Subcutaneous abdominal adipose tissue (tissue), 5 donors: ENCODE results near the gene CTCF.

Source experiments
- H3K27ac ChIP-seq: one replicate; pipeline ENCODE4 v1.7.0; 2013; ENCODE audit warnings: low read depth, mild to moderate bottlenecking, inconsistent platforms, low read length, moderate library complexity
- H3K27me3 ChIP-seq, 5 donors: one replicate each; pipeline ENCODE4 v1.7.0; 2013; ENCODE audit warnings: low read length in 5 of 5, inconsistent platforms in 1 of 5; ENCODE audit not compliant: control insufficient read depth in 5 of 5, insufficient read depth in 4 of 5
- H3K36me3 ChIP-seq, 5 donors: one replicate each; pipeline ENCODE4 v1.7.0; 2013; ENCODE audit warnings: low read length in 5 of 5; ENCODE audit not compliant: control insufficient read depth in 5 of 5, insufficient read depth in 5 of 5
- H3K4me1 ChIP-seq, 5 donors: one replicate each; pipeline ENCODE4 v1.7.0; 2013; ENCODE audit warnings: low read length in 5 of 5, mild to moderate bottlenecking in 3 of 5, moderate library complexity in 1 of 5; ENCODE audit not compliant: control insufficient read depth in 5 of 5, insufficient read depth in 5 of 5
- H3K4me3 ChIP-seq, 5 donors: one replicate each; pipeline ENCODE4 v1.7.0; 2013; ENCODE audit warnings: low read length in 5 of 5, low read depth in 1 of 5
- H3K9ac ChIP-seq, 5 donors: one replicate each; pipeline ENCODE4 v1.7.0; 2013; ENCODE audit warnings: low read length in 5 of 5, mild to moderate bottlenecking in 4 of 5, moderate library complexity in 3 of 5
- H3K9me3 ChIP-seq, 5 donors: one replicate each; pipeline ENCODE4 v1.7.0; 2013; ENCODE audit warnings: low read length in 5 of 5; ENCODE audit not compliant: control insufficient read depth in 5 of 5
- donor health status: healthy.
- donor health status: healthy.
- donor health status: healthy.
- donor health status: healthy.
- donor health status: healthy.

CTCF gene

GRCh38 chr16:67547423-67548264 lies 14.7 kb upstream of the CTCF start:
- Histone ChIP-seq H3K4me1 (peaks cover 8 to 63% (median 25%) of the 10 kb centered on the region in 5 donors), H3K27me3 (no peaks in the 10 kb centered on the region), H3K9ac (peak overlapping the region in 1 of 5 donors; percentile 13), H3K9me3 (no peaks in the 10 kb centered on the region), H3K4me3 (no peak overlapping the region), H3K36me3 (peaks cover 0 to 64% (median 49%) of the 10 kb centered on the region in 5 donors), H3K27ac (no peak overlapping the region)

GRCh38 chr16:67548265-67549126 lies 13.8 kb upstream of the CTCF start:
- Histone ChIP-seq H3K27me3 (no peaks in the 10 kb centered on the region), H3K9ac (peak overlapping the region in 1 of 5 donors; percentile 0), H3K9me3 (no peaks in the 10 kb centered on the region), H3K27ac (no peak overlapping the region), H3K4me1 (peaks cover 8 to 61% (median 25%) of the 10 kb centered on the region in 5 donors), H3K4me3 (no peak overlapping the region), H3K36me3 (peaks cover 0 to 55% (median 41%) of the 10 kb centered on the region in 5 donors)

DNA sequence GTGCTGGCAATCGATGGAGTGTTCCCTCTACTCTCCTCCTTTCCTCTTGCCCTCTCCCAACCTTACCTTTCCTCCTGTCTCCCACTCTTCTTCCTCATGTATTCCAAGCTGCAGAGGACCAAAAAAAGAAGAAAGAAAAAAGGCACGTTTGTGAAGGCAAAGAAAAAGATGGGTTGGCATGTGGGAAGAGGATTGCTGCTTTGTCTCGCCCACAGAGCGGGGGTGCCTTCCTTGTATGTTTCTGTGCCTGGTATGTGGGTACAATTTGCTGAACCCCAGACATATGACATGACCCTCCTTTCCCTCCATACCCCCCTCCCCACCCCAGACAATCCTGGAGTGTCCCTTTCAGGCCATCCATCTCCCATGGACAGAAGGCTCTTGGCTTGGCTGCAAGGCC lies 13.1 kb upstream of the CTCF start:
- H3K9ac ChIP-seq: no peak overlapping the region
- no peaks in the 10 kb centered on the region for H3K9me3 ChIP-seq
- H3K4me3 ChIP-seq: no peak overlapping the region
- peaks cover 0 to 48% (median 33%) of the 10 kb centered on the region in 5 donors for H3K36me3 ChIP-seq
- H3K27me3 ChIP-seq: no peaks in the 10 kb centered on the region
- H3K27ac ChIP-seq: no peak overlapping the region
- H3K4me1 ChIP-seq: peaks cover 8 to 53% (median 25%) of the 10 kb centered on the region in 5 donors

DNA sequence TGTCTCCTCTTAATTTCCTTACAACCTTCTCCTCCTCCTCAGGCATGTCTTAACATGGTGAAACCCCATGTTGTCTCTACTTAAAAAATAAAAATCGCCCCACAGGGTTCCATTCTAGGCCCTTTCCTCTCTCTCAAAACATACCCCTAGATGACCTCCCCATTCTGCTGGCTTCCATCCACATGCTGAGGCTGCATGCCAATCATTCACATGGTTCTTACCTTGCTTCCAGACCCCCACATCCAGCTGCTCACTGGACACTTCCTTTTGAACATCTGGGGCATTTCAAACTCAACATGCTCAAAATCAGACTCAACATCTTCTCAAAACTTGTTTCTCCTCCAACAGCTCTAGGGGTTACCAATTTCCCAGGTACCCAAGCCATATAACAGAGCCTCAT lies 12.4 kb upstream of the CTCF start:
- H3K4me3 ChIP-seq: no peak overlapping the region
- peaks cover 0 to 41% (median 26%) of the 10 kb centered on the region in 5 donors for H3K36me3 ChIP-seq
- H3K9ac ChIP-seq: peak overlapping the region in 1 of 5 donors; percentile 36
- H3K4me1 ChIP-seq: peaks cover 8 to 46% (median 25%) of the 10 kb centered on the region in 5 donors
- no peak overlapping the region for H3K27ac ChIP-seq
- no peaks in the 10 kb centered on the region for H3K27me3 ChIP-seq
- H3K9me3 ChIP-seq: no peaks in the 10 kb centered on the region

DNA sequence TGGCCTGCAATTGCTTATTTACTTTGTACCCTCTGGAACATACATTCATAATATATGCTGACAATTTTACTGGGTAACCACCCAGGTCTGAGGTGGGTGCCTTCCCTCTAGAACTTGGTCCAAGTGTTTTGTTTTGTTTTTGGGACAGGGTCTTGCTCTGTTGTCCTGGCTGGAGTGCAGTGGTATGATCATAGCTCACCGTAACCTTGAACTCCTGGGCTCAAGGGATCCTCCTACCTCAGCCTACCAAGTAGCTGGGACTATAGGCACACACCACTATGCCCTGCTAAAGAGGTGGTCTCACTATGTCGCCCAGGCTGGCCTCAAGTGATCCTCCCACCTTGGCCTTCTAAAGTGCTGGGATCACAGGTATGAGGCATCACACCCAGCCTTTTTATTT lies 11.2 kb upstream of the CTCF start:
- peaks cover 8 to 39% (median 24%) of the 10 kb centered on the region in 5 donors for H3K4me1 ChIP-seq
- H3K36me3 ChIP-seq: peaks cover 0 to 29% (median 15%) of the 10 kb centered on the region in 5 donors
- no peak overlapping the region for H3K9ac ChIP-seq
- no peaks in the 10 kb centered on the region for H3K27me3 ChIP-seq
- no peaks in the 10 kb centered on the region for H3K9me3 ChIP-seq
- no peak overlapping the region for H3K4me3 ChIP-seq
- H3K27ac ChIP-seq: no peak overlapping the region

DNA sequence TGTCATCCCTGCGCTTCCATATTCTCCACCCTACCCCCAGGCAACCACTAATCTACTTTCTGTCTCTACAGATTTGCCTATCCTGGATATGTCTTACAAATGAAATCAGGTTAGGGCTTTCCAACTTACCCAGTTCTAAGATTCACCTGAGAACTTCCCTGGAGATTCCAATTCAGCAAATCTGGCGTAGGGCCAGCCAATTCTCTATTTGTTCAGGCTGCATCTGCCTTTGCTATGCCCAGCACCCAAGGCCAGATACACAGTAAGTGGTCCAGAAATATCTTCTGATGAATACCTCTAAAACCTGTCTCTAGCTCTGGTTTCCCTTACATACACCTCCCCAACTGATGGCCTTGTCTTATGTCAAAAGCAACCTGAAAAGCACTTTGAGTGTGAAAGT lies 10.4 kb upstream of the CTCF start:
- Histone ChIP-seq H3K27ac (no peak overlapping the region), H3K36me3 (peaks cover 0 to 20% (median 7%) of the 10 kb centered on the region in 5 donors), H3K9me3 (no peaks in the 10 kb centered on the region), H3K9ac (no peak overlapping the region), H3K4me1 (peaks cover 4 to 30% (median 15%) of the 10 kb centered on the region in 5 donors), H3K4me3 (no peak overlapping the region), H3K27me3 (no peaks in the 10 kb centered on the region)

GRCh38 chr16:67552476-67552875 lies 9.8 kb upstream of the CTCF start:
- Histone ChIP-seq H3K36me3 (peaks cover 0 to 16% (median 3%) of the 10 kb centered on the region in 5 donors), H3K27ac (no peak overlapping the region), H3K9me3 (no peaks in the 10 kb centered on the region), H3K4me3 (no peak overlapping the region), H3K9ac (peak overlapping the region in 1 of 5 donors; percentile 36), H3K4me1 (peaks cover under 1 to 25% (median 10%) of the 10 kb centered on the region in 5 donors), H3K27me3 (no peaks in the 10 kb centered on the region)

DNA sequence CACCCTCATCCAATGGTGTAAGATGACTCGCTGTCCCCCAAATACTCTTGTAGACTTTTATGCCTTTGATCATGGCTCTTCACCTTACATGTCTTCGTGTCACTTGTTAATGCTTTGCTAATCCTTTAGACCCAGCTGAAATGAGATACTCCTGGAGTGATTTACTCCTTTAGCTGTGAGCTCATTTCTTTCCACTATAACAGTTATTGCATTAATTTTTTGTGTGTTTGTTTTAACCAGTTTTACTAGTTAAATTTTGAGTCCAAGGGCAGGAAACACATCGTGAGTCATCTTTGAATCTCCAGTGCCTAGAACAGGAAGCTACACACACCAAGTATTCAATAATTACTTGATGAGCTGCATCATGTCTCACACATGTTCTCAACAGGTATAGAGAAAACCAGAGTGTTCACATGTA lies 6.5 kb upstream of the CTCF start:
- no peak overlapping the region for H3K9ac ChIP-seq
- no peak overlapping the region for H3K27ac ChIP-seq
- no peak overlapping the region for H3K4me3 ChIP-seq
- H3K36me3 ChIP-seq: no peaks in the 10 kb centered on the region
- no peaks in the 10 kb centered on the region for H3K9me3 ChIP-seq
- no peaks in the 10 kb centered on the region for H3K27me3 ChIP-seq
- H3K4me1 ChIP-seq: peaks cover 0 to 17% (median 5%) of the 10 kb centered on the region in 5 donors

- no peak overlapping the region for H3K27ac ChIP-seq
- no peaks in the 10 kb centered on the region for H3K36me3 ChIP-seq
- H3K9me3 ChIP-seq: no peaks in the 10 kb centered on the region
- H3K4me3 ChIP-seq: no peak overlapping the region
- no peak overlapping the region for H3K9ac ChIP-seq
- peaks cover 5 to 27% (median 15%) of the 10 kb centered on the region in 5 donors for H3K4me1 ChIP-seq
- H3K27me3 ChIP-seq: no peaks in the 10 kb centered on the region
Observed at GRCh38 chr16:67558859-67559258, 3.5 kb upstream of the CTCF start.
